Liver (tissue), 9 donors: Measurements from ENCODE around the gene DPP4. TPM values are rescaled to one million over a fixed set of nuclear protein-coding genes. Genes with fewer than 3 reads are reported as not detected.

Experiments
- DNase-seq: peaks from one replicate; pipeline ENCODE4 v3.0.0-alpha.2; 2017; ENCODE audit warnings: low spot score
- H3K27ac ChIP-seq, 2 donors: one replicate each; pipeline ENCODE4 v1.7.0; 2013; ENCODE audit warnings: inconsistent platforms in 2 of 2, low read length in 2 of 2, control low read depth in 1 of 2, low read depth in 1 of 2, mild to moderate bottlenecking in 1 of 2
- H3K27me3 ChIP-seq, 4 donors: one replicate each; pipeline versions ENCODE4 v1.6.1 to v1.7.0; 2013; ENCODE audit warnings: low read length in 3 of 4, inconsistent platforms in 1 of 4, mild to moderate bottlenecking in 1 of 4, moderate library complexity in 1 of 4; ENCODE audit not compliant: control insufficient read depth in 4 of 4, insufficient read depth in 4 of 4
- H3K36me3 ChIP-seq, 4 donors: one replicate each; pipeline versions ENCODE4 v1.6.1 to v1.7.0; 2013; ENCODE audit warnings: low read length in 3 of 4, mild to moderate bottlenecking in 3 of 4, low read depth in 1 of 4, moderate library complexity in 1 of 4; ENCODE audit not compliant: control insufficient read depth in 4 of 4, insufficient read depth in 3 of 4
- H3K4me1 ChIP-seq, 4 donors: one replicate each; pipeline versions ENCODE4 v1.6.1 to v1.7.0; 2013; ENCODE audit warnings: low read length in 3 of 4, mild to moderate bottlenecking in 3 of 4, moderate library complexity in 1 of 4; ENCODE audit not compliant: control insufficient read depth in 4 of 4, insufficient read depth in 4 of 4
- H3K4me3 ChIP-seq, 3 donors: one replicate each; pipeline versions ENCODE4 v1.6.1 to v1.7.0; 2013; ENCODE audit warnings: low read length in 3 of 3, control low read depth in 1 of 3, low read depth in 1 of 3, mild to moderate bottlenecking in 1 of 3
- H3K9ac ChIP-seq, 2 donors: one replicate each; pipeline ENCODE4 v1.7.0; 2013; ENCODE audit warnings: low read length in 2 of 2, mild to moderate bottlenecking in 2 of 2, moderate library complexity in 2 of 2, control low read depth in 1 of 2, low read depth in 1 of 2
- H3K9me3 ChIP-seq, 4 donors: one replicate each; pipeline versions ENCODE4 v1.6.1 to v1.7.0; 2013; ENCODE audit warnings: low read length in 3 of 4; ENCODE audit not compliant: control insufficient read depth in 4 of 4
- ATF3 ChIP-seq: IDR thresholded peaks from 2 replicates; pipeline ENCODE4 v1.6.1; 2016; ENCODE audit warnings: antibody characterized with exemption
- CTCF ChIP-seq: fragments of 150-350 bp; IDR thresholded peaks from 2 replicates; pipeline ENCODE4 v1.5.1; 2017; ENCODE audit warnings: improper control_type of control experiment, low read depth, low read length; ENCODE audit not compliant: missing input control
- FOXA1 ChIP-seq: IDR thresholded peaks from 2 replicates; pipeline ENCODE4 v1.6.1; 2016; ENCODE audit warnings: antibody characterized with exemption
- FOXA2 ChIP-seq: IDR thresholded peaks from 2 replicates; pipeline ENCODE4 v1.6.1; 2016; ENCODE audit warnings: antibody characterized with exemption
- GABPA ChIP-seq, 2 donors: IDR thresholded peaks in 1 of 2; conservative IDR thresholded peaks in 1 of 2; 2 replicates each; pipeline ENCODE4 v1.6.1; 2016; ENCODE audit warnings: antibody characterized with exemption in 2 of 2, mild to moderate bottlenecking in 1 of 2, moderate library complexity in 1 of 2
- HNF4A ChIP-seq, 2 donors: conservative IDR thresholded peaks; 2 replicates each; pipeline ENCODE4 v1.6.1; 2016; ENCODE audit warnings: antibody characterized with exemption in 2 of 2, mild to moderate bottlenecking in 2 of 2
- HNF4G ChIP-seq: IDR thresholded peaks from 2 replicates; pipeline ENCODE4 v1.6.1; 2016; ENCODE audit warnings: antibody characterized with exemption
- MAX ChIP-seq: IDR thresholded peaks from 2 replicates; pipeline ENCODE4 v1.6.1; 2016; ENCODE audit warnings: antibody characterized with exemption
- NR2F2 ChIP-seq: IDR thresholded peaks from 2 replicates; pipeline ENCODE4 v1.6.1; 2016; ENCODE audit warnings: antibody characterized with exemption
- RAD21 ChIP-seq, 2 donors: IDR thresholded peaks; 2 replicates each; pipeline ENCODE4 v1.6.1; 2016; ENCODE audit warnings: antibody characterized with exemption in 2 of 2, mild to moderate bottlenecking in 2 of 2
- REST ChIP-seq: IDR thresholded peaks from 2 replicates; pipeline ENCODE4 v1.6.1; 2016; ENCODE audit warnings: antibody characterized with exemption, mild to moderate bottlenecking
- RXRA ChIP-seq, 2 donors: IDR thresholded peaks; 2 replicates each; pipeline ENCODE4 v1.6.1; 2017 to 2018; ENCODE audit warnings: antibody characterized with exemption in 2 of 2, mild to moderate bottlenecking in 1 of 2
- SP1 ChIP-seq: IDR thresholded peaks from 2 replicates; pipeline ENCODE4 v1.6.1; 2018; ENCODE audit warnings: antibody characterized with exemption, mild to moderate bottlenecking
- TAF1 ChIP-seq: conservative IDR thresholded peaks from 2 replicates; pipeline ENCODE4 v1.6.1; 2016; ENCODE audit warnings: antibody characterized with exemption, mild to moderate bottlenecking
- YY1 ChIP-seq: IDR thresholded peaks from 2 replicates; pipeline ENCODE4 v1.6.1; 2016; ENCODE audit warnings: antibody characterized with exemption, mild to moderate bottlenecking
- ZBTB33 ChIP-seq: IDR thresholded peaks from 2 replicates; pipeline ENCODE4 v1.6.1; 2016; ENCODE audit warnings: antibody characterized with exemption
- polyA plus RNA-seq, 2 donors: library from polyadenylated mRNA; stranded (reverse) in 1 of 2; unstranded in 1 of 2; fragments of 200-250 nt in 1 of 2; fragments of >200 nt in 1 of 2; fragmentation: Nextera tagmentation in 1 of 2; extraction: Ambion mirVana in 1 of 2; gene quantifications; one replicate each; pipeline versions ENCODE4 v1.2.1 to v1.2.3, GENCODE V29; 2013 to 2015
- total RNA-seq, 2 donors: library from RNA; depleted of rRNA; stranded (reverse); fragments of >200 nt; gene quantifications; one replicate each; pipeline ENCODE4 v1.2.3, GENCODE V29; 2014
- donor health status: healthy.
- donor health status: healthy.
- donor health status: healthy.
- donor health status: healthy.
- donor health status: healthy.

Gene DPP4
- total and polyA plus RNA-seq, 4 donors: 9.6 to 30.1 (median 13.5) TPM

GRCh38 chr2:162118166-162119031 lies 44.4 kb upstream of the DPP4 start (continued):
- no peak for TF ChIP-seq MAX
- no peak for TF ChIP-seq ZBTB33
- TF ChIP-seq ATF3: no peak
- no peak for TF ChIP-seq GABPA (IDR thresholded peaks at IDR 0.05 in 1 of 2, conservative IDR thresholded peaks at IDR 0.05 in 1 of 2)
- peak in 1 of 2 donors; percentile 24 for TF ChIP-seq RXRA (IDR thresholded peaks at IDR 0.05)
- TF ChIP-seq TAF1: no peak
- TF ChIP-seq HNF4A (conservative IDR thresholded peaks at IDR 0.05): no peak

- TF ChIP-seq TAF1 (no peak), ATF3 (no peak), HNF4A (conservative IDR thresholded peaks at IDR 0.05) (no peak), RAD21 (IDR thresholded peaks at IDR 0.05) (no peak), REST (no peak), RXRA (IDR thresholded peaks at IDR 0.05) (no peak), ZBTB33 (no peak), SP1 (no peak), CTCF (no peak), YY1 (no peak), FOXA1 (no peak), NR2F2 (no peak), FOXA2 (no peak), HNF4G (no peak)
Measured at GRCh38 chr2:162116352-162116751, 42.3 kb upstream of the DPP4 start.

More at GRCh38 chr2:162116352-162116751, 42.3 kb upstream of the DPP4 start:
- no peak for DNase-seq
- Histone ChIP-seq H3K27ac (no peak overlapping the region), H3K9ac (no peak overlapping the region), H3K9me3 (no peaks in the 10 kb centered on the region), H3K4me1 (peaks cover 6 to 24% (median 19%) of the 10 kb centered on the region in 4 donors), H3K4me3 (no peak overlapping the region), H3K27me3 (no peaks in the 10 kb centered on the region), H3K36me3 (no peaks in the 10 kb centered on the region)
